Activated T-cell treated with anti-CD3 and anti-CD28 coated beads, Interleukin-2, amount 50 U/mL, for 4 hours (primary cell): ENCODE measurements around the gene IDE. TPM values are rescaled to one million over a fixed set of nuclear protein-coding genes. Genes with fewer than 3 reads are reported as not detected.

Experiments
- ATAC-seq, 2 donors: fragments of 200-7000 bp; cut with Tn5 transposase; one replicate each; pipeline ENCODE4 v1.10.0; 2021
- DNase-seq: peaks from one replicate; pipeline ENCODE4 v3.0.0-alpha.2; 2020
- H3K27me3 Mint-ChIP-seq: one replicate; pipeline ENCODE4 v1.8.0; 2021; ENCODE audit warnings: low read depth, mixed read lengths
- H3K36me3 Mint-ChIP-seq: one replicate; pipeline ENCODE4 v1.8.0; 2022; ENCODE audit warnings: mixed read lengths; ENCODE audit not compliant: insufficient read depth
- H3K4me1 Mint-ChIP-seq: one replicate; pipeline ENCODE4 v1.8.0; 2021; ENCODE audit warnings: low read depth, mixed read lengths
- H3K4me3 Mint-ChIP-seq: one replicate; pipeline ENCODE4 v1.8.0; 2021; ENCODE audit warnings: mild to moderate bottlenecking, moderate library complexity, mixed read lengths
- H3K9me3 Mint-ChIP-seq: one replicate; pipeline ENCODE4 v1.8.0; 2021; ENCODE audit warnings: mixed read lengths
- total RNA-seq, 3 donors: library from RNA; stranded (reverse); gene quantifications; one replicate each; pipeline ENCODE4 v1.2.1, GENCODE V29; 2021

IDE gene
- total RNA-seq, 3 donors from 2014 or later, result 45.7 to 48.8 (median 47.4) TPM

GRCh38 chr10:92544296-92544695, 29.6 kb downstream of the IDE start:
- Mint-ChIP-seq H3K27me3 (no peaks in the 10 kb centered on the region), H3K4me3 (no peak overlapping the region), H3K4me1 (peaks cover 32% of the 10 kb centered on the region), H3K9me3 (no peaks in the 10 kb centered on the region), H3K36me3 (peaks cover 16% of the 10 kb centered on the region)
- DNase-seq (no peak), ATAC-seq (peak in 1 of 2 donors; percentile 48)

DNA sequence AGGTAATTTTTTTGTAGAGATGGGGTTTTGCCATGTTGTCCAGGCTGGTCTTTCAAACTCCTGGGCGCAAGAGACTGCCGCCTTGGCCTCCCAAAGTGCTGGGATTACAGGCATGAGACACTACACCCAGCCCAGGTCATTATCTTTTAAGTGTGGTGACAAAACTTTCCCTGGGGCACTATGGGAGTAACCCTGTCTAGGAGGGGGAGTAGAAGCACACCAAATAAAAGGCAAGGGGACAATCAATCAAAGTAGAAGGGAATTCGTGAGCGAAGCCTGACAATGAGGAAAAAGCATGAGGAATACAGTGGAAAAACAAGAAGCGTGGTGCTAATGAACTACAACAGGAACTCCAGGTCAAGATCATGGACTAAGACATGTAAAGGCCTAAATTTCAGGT, 31.4 kb downstream of the IDE start:
- Mint-ChIP-seq H3K4me1 (peaks cover 33% of the 10 kb centered on the region), H3K27me3 (no peaks in the 10 kb centered on the region), H3K4me3 (no peak overlapping the region), H3K36me3 (peaks cover 13% of the 10 kb centered on the region), H3K9me3 (no peaks in the 10 kb centered on the region)
- ATAC-seq (no peak), DNase-seq (no peak)

DNA sequence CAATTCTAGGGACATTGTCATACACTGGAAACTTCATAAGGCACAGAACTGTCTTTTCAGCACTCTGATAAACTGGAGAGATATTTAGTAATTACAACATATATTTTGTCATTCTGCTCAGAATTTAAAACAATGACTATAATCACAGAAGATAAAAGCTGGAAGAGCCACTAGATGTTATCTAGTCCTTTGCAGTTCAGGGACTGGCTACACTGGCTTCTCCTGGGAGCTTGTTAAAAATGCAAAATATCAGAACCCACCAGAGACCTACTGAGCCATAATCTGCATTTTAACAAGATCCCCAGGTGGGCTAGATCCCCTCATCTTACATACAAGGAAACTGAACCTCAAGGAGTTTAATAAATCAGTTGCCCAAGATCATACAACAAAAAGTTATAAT, 32.3 kb downstream of the IDE start:
- Mint-ChIP-seq H3K36me3 (peaks cover 13% of the 10 kb centered on the region), H3K4me3 (no peak overlapping the region), H3K9me3 (no peaks in the 10 kb centered on the region), H3K4me1 (peaks cover 33% of the 10 kb centered on the region), H3K27me3 (no peaks in the 10 kb centered on the region)
- no peak for ATAC-seq
- DNase-seq, result no peak

GRCh38 chr10:92538231-92538958, 35.5 kb downstream of the IDE start:
- Mint-ChIP-seq H3K4me1 (peaks cover 15% of the 10 kb centered on the region), H3K4me3 (no peak overlapping the region), H3K27me3 (no peaks in the 10 kb centered on the region), H3K9me3 (no peaks in the 10 kb centered on the region), H3K36me3 (peaks cover 17% of the 10 kb centered on the region)
- DNase-seq, result no peak
- no peak for ATAC-seq

- H3K27me3 Mint-ChIP-seq, result no peaks in the 10 kb centered on the region
- ATAC-seq, result no peak
Measured at GRCh38 chr10:92530891-92531535, 42.9 kb downstream of the IDE start.

GRCh38 chr10:92530421-92530820, 43.5 kb downstream of the IDE start:
- ATAC-seq, result no peak
- H3K27me3 Mint-ChIP-seq, result no peaks in the 10 kb centered on the region
- H3K4me1 Mint-ChIP-seq, result no peaks in the 10 kb centered on the region
- no peak for DNase-seq
- H3K36me3 Mint-ChIP-seq, result peaks cover 22% of the 10 kb centered on the region
- no peak overlapping the region for H3K4me3 Mint-ChIP-seq
- no peaks in the 10 kb centered on the region for H3K9me3 Mint-ChIP-seq

More at GRCh38 chr10:92530891-92531535, 42.9 kb downstream of the IDE start:
- Mint-ChIP-seq H3K4me1 (no peaks in the 10 kb centered on the region), H3K9me3 (no peaks in the 10 kb centered on the region), H3K4me3 (no peak overlapping the region), H3K36me3 (peaks cover 22% of the 10 kb centered on the region)
- DNase-seq, result no peak

GRCh38 chr10:92527716-92528115, 46.2 kb downstream of the IDE start:
- ATAC-seq, result no peak
- H3K4me3 Mint-ChIP-seq, result no peak overlapping the region
- peaks cover 19% of the 10 kb centered on the region for H3K36me3 Mint-ChIP-seq
- no peaks in the 10 kb centered on the region for H3K27me3 Mint-ChIP-seq
- no peaks in the 10 kb centered on the region for H3K4me1 Mint-ChIP-seq
- no peak for DNase-seq
- H3K9me3 Mint-ChIP-seq, result no peaks in the 10 kb centered on the region

DNA sequence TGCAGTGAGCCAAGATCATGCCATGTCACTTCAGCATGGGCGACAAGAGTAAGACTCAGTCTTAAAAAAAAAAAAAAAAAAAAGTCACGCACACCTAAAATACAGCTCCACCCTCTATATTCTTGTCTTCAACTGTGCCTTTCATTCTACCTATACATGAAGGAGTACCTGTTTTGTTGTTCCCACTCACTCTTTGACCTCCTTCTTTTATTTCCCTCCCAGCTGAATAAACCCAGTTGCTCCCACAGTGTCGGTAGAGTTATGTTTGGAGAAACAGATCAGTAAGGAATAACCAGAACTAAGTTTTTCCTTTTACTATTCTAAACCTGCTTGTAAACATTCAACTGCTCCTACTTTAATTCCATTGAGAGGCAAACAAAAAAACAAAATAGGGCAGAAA, 50.3 kb downstream of the IDE start:
- DNase-seq (no peak), ATAC-seq (no peak)
- Mint-ChIP-seq H3K27me3 (no peaks in the 10 kb centered on the region), H3K36me3 (peaks cover 14% of the 10 kb centered on the region), H3K9me3 (no peaks in the 10 kb centered on the region), H3K4me1 (no peaks in the 10 kb centered on the region), H3K4me3 (no peak overlapping the region)

DNA sequence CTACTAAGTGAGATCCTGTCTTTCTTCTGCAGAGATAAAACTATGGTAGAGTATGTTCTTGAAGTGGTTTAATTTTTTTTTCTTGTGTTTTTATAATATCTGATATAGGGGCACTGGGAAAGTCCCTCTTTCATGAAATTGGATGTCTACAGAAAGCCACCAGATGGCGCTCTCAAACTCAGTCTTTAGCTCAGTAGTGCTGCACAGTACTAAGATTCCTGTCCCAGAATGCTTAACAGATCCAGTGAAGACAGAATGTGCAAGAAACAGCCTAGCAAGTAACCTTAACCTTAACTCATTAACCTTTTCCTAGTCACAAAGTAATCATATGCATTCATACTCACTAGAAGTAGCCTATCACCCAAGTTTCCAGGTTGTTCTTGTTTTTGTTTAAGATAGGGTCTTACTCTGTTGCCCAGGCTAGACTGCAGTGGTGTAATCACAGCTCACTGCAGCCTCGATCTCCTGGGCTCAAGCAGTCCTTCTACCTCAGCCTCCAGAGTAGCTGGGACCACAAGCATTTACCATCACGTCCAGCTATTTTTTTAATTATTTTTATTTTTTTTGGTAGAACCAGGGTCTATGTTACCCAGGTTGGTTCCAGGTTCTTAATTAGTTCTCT, 56.7 kb downstream of the IDE start:
- Mint-ChIP-seq H3K4me1 (peaks cover 5% of the 10 kb centered on the region), H3K9me3 (no peaks in the 10 kb centered on the region), H3K4me3 (no peak overlapping the region), H3K36me3 (peaks cover 10% of the 10 kb centered on the region), H3K27me3 (no peaks in the 10 kb centered on the region)
- DNase-seq, result peak; percentile 60
- ATAC-seq, result peak; percentile 82 to 94

GRCh38 chr10:92508866-92509265, 65.0 kb downstream of the IDE start:
- no peak for ATAC-seq
- Mint-ChIP-seq H3K36me3 (peaks cover 35% of the 10 kb centered on the region), H3K4me3 (no peak overlapping the region), H3K4me1 (no peaks in the 10 kb centered on the region), H3K27me3 (no peaks in the 10 kb centered on the region), H3K9me3 (no peaks in the 10 kb centered on the region)
- no peak for DNase-seq

DNA sequence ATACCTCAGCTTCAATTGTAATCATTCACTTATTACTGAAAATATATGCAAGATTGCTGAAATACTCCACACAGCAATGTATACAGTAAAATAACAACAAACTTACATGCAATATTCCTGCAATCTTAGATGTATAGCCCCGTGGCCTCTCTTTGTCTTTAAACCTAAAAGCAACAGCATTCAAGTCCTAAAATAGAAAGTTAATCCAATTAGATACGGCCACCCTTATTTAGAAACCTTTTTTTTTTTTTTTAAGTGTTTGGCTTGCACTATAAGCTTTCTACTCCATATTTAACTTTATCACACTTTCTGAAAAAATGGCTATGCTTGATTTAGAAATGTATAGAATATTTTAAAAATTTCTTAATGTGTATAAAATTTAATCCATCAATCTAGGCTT, 67.6 kb downstream of the IDE start:
- no peaks in the 10 kb centered on the region for H3K4me1 Mint-ChIP-seq
- H3K27me3 Mint-ChIP-seq, result no peaks in the 10 kb centered on the region
- H3K36me3 Mint-ChIP-seq, result peaks cover 34% of the 10 kb centered on the region

GRCh38 chr10:92505044-92505443, 68.8 kb downstream of the IDE start:
- ATAC-seq, result no peak
- H3K4me3 Mint-ChIP-seq, result no peak overlapping the region
- no peaks in the 10 kb centered on the region for H3K4me1 Mint-ChIP-seq
- H3K36me3 Mint-ChIP-seq, result peaks cover 37% of the 10 kb centered on the region
- no peak for DNase-seq
- no peaks in the 10 kb centered on the region for H3K27me3 Mint-ChIP-seq
- no peaks in the 10 kb centered on the region for H3K9me3 Mint-ChIP-seq

More for the DNA sequence above, 67.6 kb downstream of the IDE start:
- ATAC-seq, result no peak
- Mint-ChIP-seq H3K9me3 (no peaks in the 10 kb centered on the region), H3K4me3 (no peak overlapping the region)
- DNase-seq, result no peak

DNA sequence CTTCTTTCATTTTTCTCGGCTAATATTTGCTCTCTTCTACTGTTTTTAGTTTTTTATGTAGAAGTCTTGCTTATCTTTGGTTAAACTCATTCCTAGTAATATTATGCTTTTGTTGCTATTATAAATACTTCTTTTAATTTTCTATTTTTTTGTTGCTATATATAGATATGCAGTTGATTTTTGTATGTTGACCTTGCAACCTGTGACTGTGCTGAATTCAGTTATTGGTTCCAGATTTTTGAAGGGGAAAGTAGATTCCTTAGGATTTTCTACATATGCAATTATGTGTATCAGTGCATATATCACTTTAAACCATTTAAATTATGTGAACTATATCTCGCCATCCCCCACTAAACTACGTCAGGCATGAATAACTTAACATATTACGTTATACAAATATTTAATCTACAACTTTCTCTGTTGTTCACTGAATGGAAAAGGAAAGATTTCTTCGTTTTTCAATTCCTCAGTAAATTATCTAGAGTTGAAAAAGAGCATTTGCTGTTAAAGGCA, 71.5 kb downstream of the IDE start:
- H3K27me3 Mint-ChIP-seq, result no peaks in the 10 kb centered on the region
- H3K4me3 Mint-ChIP-seq, result no peak overlapping the region
- no peak for ATAC-seq
- DNase-seq, result no peak
- no peaks in the 10 kb centered on the region for H3K4me1 Mint-ChIP-seq
- peaks cover 31% of the 10 kb centered on the region for H3K36me3 Mint-ChIP-seq
- no peaks in the 10 kb centered on the region for H3K9me3 Mint-ChIP-seq

- ATAC-seq, result no peak
- no peaks in the 10 kb centered on the region for H3K27me3 Mint-ChIP-seq
- no peaks in the 10 kb centered on the region for H3K4me1 Mint-ChIP-seq
- H3K9me3 Mint-ChIP-seq, result no peaks in the 10 kb centered on the region
- no peak for DNase-seq
- H3K4me3 Mint-ChIP-seq, result no peak overlapping the region
- peaks cover 31% of the 10 kb centered on the region for H3K36me3 Mint-ChIP-seq
Measured at GRCh38 chr10:92493362-92493761, 80.5 kb downstream of the IDE start.
